GM18507 (cell line): ENCODE measurements around the gene PRPH.
"Not testable (repeated sequence)": the region's sequence is repeated elsewhere in the genome, so short reads cannot be mapped to it uniquely, and the experiment has no call there.

Experiments used
- DNase-seq: peaks from one replicate; pipeline ENCODE4 v3.0.0; 2011; ENCODE audit warnings: low read depth; ENCODE audit not compliant: insufficient read length; ENCODE audit errors: extremely low spot score
- FAIRE-seq: peaks from 2 replicates; lab custom pipeline; 2011; peaks lifted over from hg19 to GRCh38; lab: Jason Lieb, UNC

PRPH gene

DNA sequence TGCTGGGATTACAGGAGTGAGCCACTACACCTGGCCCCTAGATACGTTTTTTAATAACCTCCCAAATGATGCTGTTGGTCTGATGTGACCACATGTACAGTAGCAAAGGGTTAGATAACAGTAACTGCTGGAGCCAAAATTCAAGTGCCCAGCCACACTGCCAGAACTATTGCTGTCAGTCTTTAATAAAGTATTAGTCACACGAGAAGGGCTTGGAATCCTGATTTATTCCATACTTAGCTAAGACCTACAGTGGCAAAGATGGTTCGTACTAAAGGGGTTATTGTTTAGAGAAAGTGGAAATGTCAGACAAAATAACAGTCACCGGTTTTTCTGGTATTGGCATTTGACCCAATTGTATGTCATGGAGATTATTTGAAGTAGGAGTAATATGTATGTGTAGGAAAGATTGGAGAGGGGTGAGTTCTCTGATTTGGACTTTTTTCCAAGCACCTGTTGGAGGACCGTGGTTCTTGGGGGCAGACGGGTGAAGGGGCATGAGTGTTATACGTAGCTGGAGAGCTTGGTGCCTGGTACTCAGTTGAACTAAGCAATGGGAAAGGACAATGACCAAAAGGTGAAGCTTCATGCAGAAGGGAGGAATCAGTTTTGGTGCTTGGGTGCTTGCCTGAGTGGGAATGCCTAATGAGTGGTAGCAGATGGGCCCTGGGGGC lies 20.4 kb upstream of the PRPH start:
- no peak for DNase-seq
- FAIRE-seq, result no peak

DNA sequence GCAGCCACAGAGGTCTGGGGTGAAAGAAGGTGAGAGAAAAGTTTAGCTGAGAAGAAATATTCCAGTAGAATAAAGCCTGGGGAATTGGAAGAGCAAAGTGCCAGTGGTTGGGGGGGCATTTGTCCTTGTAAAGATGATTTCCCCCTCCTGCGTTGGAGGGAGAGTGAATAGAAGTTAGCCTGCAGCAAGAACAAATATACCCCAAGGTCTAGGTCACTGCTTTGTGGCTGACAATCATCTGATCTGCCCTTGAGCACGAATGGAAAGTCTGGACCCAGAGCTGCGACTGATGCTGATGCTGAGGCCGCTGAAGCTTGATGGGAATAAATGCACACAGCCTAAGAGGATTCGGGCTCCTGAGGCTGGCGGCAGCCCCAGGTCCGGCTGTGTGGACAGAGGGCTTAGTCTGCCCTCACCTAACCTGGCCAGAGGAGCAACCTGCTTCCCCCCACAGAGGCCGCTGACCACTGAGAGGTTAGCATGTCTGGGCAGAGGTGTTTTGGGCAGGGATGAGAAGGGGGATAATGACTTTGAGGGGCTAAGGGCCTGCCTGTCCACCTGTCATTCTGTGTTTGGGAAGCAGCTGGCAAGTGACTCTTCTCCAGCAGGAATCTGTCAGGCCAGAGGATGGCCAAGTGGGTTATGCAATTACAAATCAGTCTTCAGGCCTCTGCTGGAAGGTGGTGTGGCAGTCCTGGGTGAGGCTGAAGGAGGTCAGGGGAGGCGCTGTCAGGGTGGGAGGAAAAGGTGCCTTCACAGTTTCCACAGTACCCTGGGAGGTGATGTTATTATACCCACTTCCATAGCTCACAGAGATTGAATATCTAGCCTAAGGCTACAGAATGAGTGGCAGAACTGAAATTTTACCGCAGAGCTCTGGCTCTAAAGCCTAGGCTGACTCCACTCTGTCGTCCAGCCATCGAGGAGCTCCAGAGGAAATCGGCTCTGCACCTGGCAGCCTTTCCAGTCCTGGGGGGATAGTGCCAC lies 18.4 kb upstream of the PRPH start:
- DNase-seq, result no peak
- FAIRE-seq, result no peak

DNA sequence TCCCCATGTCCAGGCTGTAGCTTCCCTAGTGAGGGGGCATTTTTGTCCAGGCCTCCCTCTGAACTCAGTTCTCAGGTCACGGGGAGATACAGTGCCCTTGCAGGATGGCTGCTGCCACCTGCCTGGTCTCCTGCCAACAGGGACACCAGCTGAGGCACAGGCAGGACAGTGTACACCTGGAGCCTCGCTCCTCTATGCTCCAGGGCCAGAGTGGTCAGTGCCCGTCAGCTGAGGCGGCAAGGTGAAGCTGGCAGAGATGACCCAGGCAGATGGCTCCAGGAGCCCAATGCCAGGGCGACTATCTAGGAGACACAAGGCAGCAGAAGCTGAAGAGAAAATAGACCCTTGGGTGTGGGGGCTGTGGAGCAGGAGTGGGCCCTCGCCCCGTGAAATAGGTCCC lies 17.5 kb upstream of the PRPH start:
- no peak for FAIRE-seq
- DNase-seq, result no peak

DNA sequence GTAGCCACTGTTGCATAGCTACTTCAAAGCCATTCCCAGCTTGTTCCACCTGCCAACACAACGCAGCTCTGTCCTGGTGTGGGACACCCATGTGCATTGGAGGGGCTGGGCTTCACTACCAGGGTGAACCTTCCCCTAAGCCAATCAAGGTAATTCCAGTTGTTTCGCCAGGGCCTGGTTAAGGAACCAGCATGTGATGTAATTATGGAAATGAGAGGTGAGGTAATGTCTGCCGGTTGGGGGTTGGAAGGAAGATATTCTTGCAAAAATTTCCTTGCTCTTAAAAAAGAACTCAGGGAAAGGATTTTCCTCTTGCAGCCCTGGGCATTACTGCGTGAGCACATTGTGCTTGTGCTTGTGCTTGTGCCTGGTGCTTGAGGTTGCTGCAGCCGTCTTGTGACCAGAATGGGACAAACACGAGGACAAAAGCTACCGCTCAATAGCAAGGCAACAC lies 15.2 kb upstream of the PRPH start:
- FAIRE-seq (no peak), DNase-seq (no peak)

DNA sequence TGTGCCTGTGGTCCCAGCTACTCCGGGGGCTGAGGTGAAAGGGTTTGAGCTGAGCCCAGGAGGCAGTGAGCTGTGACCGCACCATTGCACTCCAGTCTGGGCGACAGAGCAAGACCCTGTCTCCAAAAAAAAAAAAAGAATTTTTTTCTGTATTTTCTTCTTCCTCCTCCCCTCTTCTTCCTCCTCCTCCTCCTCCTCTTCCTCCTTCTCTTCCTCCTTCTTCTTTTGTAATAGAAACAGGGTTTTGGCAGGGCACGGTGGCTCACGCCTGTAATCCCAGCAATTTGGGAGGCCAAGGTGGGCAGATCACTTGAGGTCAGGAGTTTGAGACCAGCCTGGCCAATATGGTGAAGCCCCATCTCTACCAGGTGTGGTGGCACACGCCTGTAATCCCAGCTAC lies 14.4 kb upstream of the PRPH start:
- DNase-seq, FAIRE-seq: not testable (repeated sequence)

DNA sequence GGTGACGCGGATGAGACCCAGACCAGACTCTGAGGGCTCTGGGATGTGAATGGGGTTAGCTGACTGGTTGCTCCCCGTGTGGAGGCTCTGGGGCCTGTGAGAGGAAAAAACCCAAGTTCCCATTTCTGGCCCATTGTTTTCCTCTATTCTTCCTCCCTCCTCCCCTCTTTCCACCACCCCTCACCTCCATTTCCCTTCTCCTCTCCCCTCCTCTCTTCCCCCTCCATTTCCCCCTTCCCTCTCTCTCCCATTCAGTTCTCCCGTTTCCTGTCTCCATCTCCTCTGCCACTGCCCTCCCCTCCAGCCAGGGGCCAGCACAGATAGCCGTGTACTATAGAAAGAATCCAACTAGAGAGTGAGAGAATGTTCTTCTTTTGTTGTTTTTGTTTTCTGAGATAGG lies 12.6 kb upstream of the PRPH start:
- DNase-seq (no peak), FAIRE-seq (no peak)

DNA sequence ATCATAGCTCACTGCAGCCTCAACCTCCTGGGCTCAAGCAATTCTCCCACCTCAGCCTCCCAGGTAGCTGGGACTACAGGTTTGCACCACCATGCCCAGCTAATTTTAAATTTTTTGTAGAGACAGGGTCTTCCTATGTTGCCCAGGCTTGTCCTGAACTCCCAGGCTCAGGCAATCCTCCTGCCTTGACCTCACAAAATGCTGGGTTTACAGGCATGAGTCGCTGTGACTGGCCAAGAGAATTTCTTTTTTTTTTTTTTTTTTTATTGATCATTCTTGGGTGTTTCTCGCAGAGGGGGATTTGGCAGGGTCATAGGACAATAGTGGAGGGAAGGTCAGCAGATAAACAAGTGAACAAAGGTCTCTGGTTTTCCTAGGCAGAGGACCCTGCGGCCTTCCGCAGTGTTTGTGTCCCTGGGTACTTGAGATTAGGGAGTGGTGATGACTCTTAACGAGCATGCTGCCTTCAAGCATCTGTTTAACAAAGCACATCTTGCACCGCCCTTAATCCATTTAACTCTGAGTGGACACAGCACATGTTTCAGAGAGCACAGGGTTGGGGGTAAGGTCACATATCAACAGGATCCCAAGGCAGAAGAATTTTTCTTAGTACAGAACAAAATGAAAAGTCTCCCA lies 12.1 kb upstream of the PRPH start:
- not testable (repeated sequence) for DNase-seq, FAIRE-seq

DNA sequence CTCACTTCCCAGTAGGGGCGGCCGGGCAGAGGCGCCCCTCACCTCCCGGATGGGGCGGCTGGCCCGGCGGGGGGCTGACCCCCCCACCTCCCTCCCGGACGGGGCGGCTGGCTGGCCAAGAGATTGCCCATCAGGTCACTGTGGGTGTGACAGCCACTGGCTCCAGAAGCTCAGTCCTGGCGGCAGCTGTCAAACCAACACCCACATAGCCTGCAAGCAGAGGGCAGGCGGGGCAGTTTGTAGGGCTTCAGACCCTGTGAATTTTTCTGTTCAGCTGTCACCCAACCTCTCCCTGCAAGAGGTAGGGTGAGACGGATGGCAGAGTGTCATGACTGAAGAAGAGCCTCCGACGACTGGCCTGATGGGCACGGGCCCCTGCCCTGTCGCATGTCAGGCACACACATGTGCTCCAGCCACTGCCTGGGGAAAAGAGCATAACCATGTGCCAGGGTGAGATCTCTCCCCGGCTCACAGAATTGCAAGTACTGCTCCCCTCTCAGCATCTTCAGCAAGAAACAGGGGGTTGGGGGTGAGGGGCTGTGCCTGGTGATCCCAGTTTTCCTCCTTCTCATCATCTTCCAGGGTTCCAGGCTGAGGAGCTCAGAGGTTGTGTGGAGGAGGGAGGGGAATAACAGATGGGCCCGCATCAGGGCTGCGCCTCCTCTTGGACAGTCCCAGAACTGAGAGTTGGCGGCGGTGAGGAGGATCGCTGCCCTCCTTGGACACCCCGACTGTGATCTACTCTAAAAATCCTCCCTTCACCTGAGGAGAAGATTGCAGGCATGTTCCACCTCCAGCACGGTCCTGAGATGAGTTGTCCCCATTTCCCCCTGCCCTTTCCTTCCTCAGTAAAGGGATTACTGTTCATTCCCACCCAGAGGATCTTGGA lies 11.2 kb upstream of the PRPH start:
- FAIRE-seq (no peak), DNase-seq (no peak)

DNA sequence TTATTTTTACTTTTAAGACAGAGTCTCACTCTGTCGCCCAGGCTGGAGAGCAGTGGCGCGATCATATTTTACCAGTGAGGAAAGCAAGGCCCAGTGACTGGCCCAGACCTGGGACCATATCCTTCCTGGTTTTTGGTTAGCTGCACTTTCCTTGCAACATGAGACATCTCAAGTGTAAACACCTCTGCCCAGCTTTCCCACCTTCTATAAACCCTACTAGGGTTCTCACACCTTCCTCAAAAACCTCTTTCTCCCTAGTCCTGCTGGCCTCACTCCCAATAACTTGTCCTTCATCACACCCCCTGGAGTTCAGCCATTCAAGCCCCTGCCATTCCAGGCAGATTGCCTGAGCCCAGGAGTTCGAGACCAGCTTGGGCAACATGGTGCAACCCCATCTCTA lies 10.3 kb upstream of the PRPH start:
- no peak for FAIRE-seq

DNA sequence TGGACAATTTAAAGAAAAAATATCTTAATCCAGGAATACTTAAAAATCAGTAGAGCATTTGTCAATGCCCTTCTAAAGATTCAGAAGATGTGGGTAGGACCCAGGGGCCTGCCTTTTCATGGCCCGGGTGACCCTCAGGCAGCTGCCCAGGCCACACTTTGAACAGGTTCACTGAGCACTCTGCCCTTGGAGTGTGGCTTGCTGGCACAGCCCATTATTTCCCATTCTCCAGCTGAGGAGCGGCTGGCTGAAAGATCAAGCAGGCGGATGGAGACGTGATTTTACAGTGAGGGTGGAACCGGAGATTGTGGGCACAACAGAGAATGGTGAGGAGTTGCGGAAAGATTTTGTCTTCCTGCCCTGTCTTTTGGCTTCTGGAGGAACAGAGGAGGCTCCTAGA lies 7.1 kb upstream of the PRPH start:
- FAIRE-seq (no peak), DNase-seq (no peak)

More for the DNA sequence above, 10.3 kb upstream of the PRPH start:
- no peak for DNase-seq

DNA sequence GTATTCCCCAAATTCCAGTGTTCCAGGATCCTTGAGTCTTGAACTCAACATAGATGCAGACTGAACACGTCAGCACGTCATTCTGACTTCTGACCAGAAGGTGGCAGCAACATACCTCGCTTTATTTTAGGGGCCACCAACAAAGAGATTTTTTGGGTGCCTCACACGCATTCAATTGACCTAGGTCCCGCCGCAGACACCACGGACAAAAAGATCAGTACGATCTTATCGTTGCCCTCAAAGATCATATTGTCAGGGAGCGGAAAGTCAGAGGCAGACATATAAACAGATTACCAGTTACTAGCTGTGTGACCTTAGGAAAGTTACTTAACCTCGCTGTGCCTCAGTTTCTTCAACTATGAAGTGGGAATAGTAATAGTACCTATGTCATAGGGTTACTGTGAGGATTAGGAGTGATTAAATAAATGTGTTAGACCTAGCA lies 6.5 kb upstream of the PRPH start:
- FAIRE-seq (peak; percentile 95), DNase-seq (peak; percentile 54)

DNA sequence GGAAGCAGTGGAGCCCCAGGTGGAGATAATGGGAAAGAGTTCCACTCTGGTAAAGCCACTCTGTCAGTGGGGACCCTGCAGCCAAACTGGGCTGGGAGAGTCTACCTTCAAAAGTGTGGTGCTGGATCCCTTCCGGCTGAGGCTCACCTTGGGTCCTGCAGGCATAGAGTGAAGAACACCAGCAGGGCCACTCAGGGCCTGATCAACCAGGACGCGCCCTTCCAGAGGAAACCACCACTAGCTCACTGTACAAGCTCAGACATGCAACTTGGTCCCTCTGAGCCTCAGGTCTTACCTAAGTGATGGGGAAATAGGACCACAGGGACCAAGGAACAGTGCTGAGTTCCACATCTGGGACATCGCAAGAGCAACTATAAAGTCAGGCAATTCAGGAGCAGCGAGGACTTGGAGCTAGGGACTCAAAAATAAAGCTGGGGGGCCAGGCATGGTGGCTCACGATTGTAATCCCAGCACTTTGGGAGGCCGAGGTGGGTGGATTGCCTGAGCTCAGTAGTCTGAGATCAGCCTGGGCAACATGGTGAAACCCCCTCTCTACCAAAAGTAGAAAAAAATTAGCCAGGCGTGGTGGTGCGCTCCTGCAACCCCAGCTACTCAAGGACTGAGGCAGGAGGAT lies 5.9 kb upstream of the PRPH start:
- FAIRE-seq, result no peak
- DNase-seq, result no peak

DNA sequence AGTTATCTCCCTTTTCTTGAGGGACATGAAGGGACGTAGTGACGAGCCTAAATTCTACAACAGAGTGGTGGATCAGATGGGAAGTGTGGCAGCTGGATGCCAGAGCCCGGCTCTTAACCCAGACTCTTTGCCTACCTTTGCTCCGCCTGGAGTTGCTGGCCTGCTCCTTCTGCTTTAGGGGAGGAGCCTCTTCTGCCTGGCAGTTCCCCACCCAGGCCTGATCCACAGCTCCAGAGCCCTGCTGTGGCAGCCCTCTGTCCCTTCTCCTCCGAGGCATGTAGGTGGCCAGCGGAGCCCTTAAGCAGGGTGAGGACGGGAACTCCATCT lies 2.3 kb upstream of the PRPH start:
- FAIRE-seq (no peak), DNase-seq (no peak)

DNA sequence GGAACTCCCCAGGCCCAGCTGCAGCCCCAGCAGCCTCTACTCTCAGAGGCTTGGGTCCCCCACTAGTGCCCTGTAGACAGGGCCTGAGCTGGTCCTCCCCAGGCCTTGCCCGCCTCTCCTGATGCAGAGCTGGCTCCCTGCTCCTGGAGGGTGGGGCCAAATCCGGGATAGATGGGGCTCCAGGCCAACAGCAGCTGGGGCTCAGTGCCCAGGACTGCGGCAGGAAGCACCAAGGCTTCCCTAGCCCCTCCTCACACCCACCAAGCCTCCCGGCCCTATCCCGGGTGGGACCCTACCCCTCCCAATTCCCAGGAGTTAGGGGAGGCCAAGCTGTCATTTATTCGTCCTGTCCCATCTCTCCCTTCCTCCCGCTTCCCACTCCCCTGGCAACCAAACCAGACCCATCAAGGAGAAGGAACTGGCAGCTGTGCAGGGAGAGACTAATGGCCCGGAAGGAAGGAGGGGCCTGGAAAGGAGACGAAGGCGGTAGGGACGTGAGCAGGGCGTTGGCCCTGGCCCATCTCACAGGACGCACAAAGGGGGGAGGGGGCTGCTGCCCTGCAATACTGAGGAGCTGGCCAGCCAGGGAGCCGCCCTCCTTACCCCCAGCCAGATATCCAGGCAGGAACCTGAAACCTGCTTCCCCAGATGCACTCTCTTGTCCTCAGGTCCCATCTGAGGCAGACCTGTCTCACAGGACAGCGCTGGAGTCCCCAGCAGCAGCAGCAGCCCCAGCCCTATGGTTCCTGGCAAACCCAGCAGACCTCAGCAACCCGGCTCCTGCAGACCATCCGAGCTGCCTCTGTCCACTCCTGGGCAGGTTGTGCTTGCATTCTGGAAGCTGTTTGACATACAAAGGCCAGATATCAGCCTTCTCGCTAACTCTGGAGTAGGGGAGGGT lies 1.6 kb upstream of the PRPH start:
- FAIRE-seq (no peak), DNase-seq (no peak)

DNA sequence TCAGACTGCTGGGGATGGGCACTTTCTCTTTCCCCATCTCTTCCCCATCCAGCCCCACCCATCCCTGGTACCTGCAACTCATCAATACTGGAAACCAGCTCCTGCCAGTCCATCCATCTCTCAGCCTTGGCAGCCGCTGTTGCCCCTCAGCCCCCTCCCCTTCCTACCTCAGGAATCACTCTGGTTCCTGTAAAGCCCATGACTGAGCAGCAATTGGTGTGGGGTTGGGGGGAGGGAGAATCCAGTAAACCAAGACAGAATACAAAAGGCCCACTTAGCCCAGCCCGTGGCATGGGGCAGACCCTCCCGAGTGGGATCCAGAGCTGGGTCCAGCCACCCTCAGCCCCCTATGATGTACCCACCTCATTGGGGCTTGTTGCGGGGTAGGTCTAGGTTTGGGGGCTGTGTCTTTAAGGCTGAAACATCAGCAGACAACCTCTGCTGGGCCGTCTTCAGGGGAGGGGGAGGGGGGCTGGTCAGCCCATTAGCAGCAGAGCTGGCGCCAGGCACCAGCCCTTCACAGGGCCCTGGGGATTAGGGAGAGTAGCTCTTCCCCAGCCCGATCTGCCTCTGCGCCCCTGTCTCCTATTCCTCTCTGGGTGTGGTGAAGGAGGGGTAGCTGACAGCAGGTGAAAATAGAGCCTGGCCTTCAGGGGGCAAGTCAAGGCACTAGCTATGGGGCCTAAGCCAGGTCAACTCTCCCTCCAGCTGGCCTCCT lies 702 bp upstream of the PRPH start:
- no peak for FAIRE-seq
- DNase-seq, result no peak

DNA sequence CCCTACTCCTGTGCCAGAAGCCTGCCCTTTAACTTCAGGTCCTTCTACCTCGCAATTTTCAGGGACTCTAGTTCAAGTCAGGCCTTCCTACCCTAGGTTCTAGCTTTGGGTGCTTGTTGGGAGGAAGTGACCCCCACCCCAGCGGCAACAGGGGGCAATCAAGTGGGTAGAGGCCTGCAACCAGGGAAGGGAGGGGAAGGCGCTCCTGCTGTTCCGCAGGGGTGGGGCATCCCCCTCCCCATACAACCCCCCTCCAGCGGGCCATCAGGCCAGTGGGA lies 204 bp upstream of the PRPH start:
- DNase-seq, result no peak
- FAIRE-seq, result no peak

DNA sequence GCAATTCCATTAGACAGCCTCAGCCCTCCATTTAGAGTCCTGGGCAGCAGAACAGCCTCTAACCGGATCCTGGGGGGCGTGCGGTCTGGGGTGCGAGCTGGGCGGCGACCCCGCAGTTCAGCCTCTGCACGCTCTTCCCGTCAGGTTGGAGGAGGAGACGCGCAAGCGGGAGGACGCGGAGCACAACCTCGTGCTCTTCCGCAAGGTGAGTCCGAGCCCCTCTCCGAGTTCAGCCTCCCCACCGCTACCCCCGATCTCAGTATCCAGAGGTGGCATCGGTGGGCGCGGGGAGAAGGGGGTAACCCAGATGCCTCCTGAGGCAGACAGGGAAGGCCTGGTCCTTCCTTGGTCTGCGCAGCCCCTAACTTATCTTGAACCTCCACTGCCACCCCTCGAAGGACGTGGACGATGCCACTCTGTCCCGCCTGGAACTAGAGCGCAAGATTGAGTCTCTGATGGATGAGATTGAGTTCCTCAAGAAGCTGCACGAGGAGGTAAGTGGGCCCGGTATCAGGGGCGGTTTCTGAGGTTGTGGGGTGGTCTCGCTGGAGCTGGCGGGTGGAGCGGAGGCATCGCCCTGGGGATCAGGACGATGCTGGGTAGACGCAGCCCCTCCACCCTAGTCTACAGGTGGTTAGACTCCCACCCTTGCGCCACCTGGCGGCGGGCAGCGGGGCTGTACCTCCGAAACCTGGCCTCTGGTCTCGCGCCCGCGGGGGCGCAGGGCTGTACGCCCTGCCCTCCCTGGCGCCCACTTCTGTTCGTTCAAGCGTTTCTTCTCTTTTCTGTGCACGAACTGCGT lies 1.3 kb downstream of the PRPH start:
- DNase-seq, result peak; percentile 69
- no peak for FAIRE-seq
